ENCODE measurements around the gene C6orf120.

- no peak for TF ChIP-seq CTCF (conservative IDR thresholded peaks at IDR 0.05 in 1 of 2, IDR thresholded peaks at IDR 0.05 in 1 of 2; ENCODE audit: extremely low read depth in 1 of 2, insufficient read depth in 1 of 2, low read depth in 1 of 2, low read length in 2 of 2)
- no peak for TF ChIP-seq EZH2 (IDR thresholded peaks at IDR 0.05; ENCODE audit: borderline replicate concordance, low read length)
These were observed 38.5 kb upstream of the C6orf120 start for GRCh38 chr6:169663468-169663867.
